Thoracic aorta (tissue), 2 donors: ENCODE results near the gene SCARB2. TPM values are rescaled to one million over a fixed set of nuclear protein-coding genes. Genes with fewer than 3 reads are reported as not detected.

Experiments used
- ATAC-seq: fragments of 150-250 bp; one replicate; pipeline ENCODE4 v1.8.0; 2017; ENCODE audit warnings: low read depth; ENCODE audit not compliant: insufficient number of reproducible peaks, low FRiP score
- DNase-seq: peaks from one replicate; pipeline ENCODE4 v3.0.0-alpha.2; 2020; ENCODE audit warnings: low spot score
- H3K27ac ChIP-seq, 2 donors: fragments of 200-600 bp; sonication (generic); 1 replicate in 1 of 2; 2 replicates in 1 of 2; pipeline ENCODE4 v1.5.1; 2016; ENCODE audit warnings: mild to moderate bottlenecking in 2 of 2, moderate library complexity in 2 of 2
- H3K27me3 ChIP-seq: fragments of 200-600 bp; sonication (generic); replicated peaks from 2 replicates; pipeline ENCODE4 v1.6.0; 2016; ENCODE audit warnings: mild to moderate bottlenecking; ENCODE audit not compliant: insufficient read depth
- H3K36me3 ChIP-seq: fragments of 200-600 bp; sonication (generic); one replicate; pipeline ENCODE4 v1.5.1; 2016
- H3K4me1 ChIP-seq, 2 donors: fragments of 200-600 bp; sonication (generic); 1 replicate in 1 of 2; 2 replicates in 1 of 2; pipeline versions ENCODE4 v1.5.1 to v1.6.0; 2016; ENCODE audit warnings: low read depth in 2 of 2, mild to moderate bottlenecking in 1 of 2; ENCODE audit not compliant: control insufficient read depth in 1 of 2
- H3K4me3 ChIP-seq: fragments of 200-600 bp; sonication (generic); 2 replicates; pipeline ENCODE4 v1.5.1; 2016; ENCODE audit warnings: mild to moderate bottlenecking
- H3K9me3 ChIP-seq: fragments of 200-600 bp; sonication (generic); 2 replicates; pipeline ENCODE4 v1.5.1; 2016
- CTCF ChIP-seq: fragments of 200-600 bp; sonication (generic); IDR thresholded peaks from one replicate; pipeline ENCODE4 v1.5.1; 2019; ENCODE audit warnings: antibody characterized with exemption
- total RNA-seq, 2 donors: library from RNA; depleted of rRNA; stranded (reverse); fragments of >200 nt; gene quantifications; one replicate each; pipeline versions ENCODE4 v1.1.0 to v1.2.3, GENCODE V29; 2016

SCARB2 gene
- total RNA-seq, 2 donors from 2014 or later: 133 to 165 TPM

- Histone ChIP-seq H3K4me3 (no peak overlapping the region), H3K36me3 (no peaks in the 10 kb centered on the region), H3K27ac (peak overlapping the region; percentile 65 to 98), H3K27me3 (no peaks in the 10 kb centered on the region), H3K4me1 (peaks cover 60 to 82% of the 10 kb centered on the region in 2 donors), H3K9me3 (no peaks in the 10 kb centered on the region)
- no peak for DNase-seq
- TF ChIP-seq CTCF: no peak
- ATAC-seq: no peak
Observed at GRCh38 chr4:76207549-76207948, 6.1 kb downstream of the SCARB2 start.

DNA sequence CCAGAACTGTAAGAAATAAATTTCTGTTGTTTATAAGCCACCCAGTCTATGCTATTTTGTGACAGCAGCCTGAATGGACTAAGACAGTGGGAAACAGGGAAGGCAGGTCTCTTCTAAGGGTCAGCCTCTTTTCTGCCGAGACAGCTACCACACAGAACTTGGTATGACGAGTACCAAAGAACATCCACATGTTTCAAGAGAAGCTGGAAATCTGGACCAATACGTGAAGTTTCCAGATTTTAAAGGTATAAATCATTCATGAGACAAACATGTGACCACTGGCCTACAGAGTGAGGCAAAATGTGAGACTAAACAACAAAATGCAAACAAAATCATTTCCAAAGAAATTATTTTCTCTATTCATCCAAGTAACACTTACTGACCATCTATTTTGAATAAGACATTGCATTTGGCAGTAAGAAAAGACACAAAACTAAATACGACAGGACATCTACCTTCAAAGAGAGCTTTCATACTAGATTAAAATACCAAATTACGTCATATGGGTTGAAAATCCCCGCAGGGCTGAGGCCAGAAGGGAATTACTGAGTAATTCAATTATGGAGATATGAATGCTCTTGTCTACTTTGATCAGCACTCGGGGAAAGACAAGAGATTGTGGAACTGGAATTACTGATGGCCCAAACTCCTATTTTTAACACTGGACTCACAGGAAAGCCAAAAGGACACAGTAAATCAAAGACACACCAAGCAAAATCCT lies 7.2 kb downstream of the SCARB2 start:
- no peaks in the 10 kb centered on the region for H3K27me3 ChIP-seq
- peak overlapping the region; percentile 15 to 65 for H3K27ac ChIP-seq
- no peak for TF ChIP-seq CTCF
- DNase-seq (no peak), ATAC-seq (no peak)
- peak overlapping the region; percentile 13 for H3K4me3 ChIP-seq
- no peaks in the 10 kb centered on the region for H3K36me3 ChIP-seq
- no peaks in the 10 kb centered on the region for H3K9me3 ChIP-seq
- H3K4me1 ChIP-seq: peaks cover 49 to 70% of the 10 kb centered on the region in 2 donors

GRCh38 chr4:76205476-76205875 lies 8.1 kb downstream of the SCARB2 start:
- H3K27ac ChIP-seq: peak overlapping the region; percentile 15 to 65
- no peak for ATAC-seq

GRCh38 chr4:76204936-76205335 lies 8.7 kb downstream of the SCARB2 start:
- Histone ChIP-seq H3K9me3 (no peaks in the 10 kb centered on the region), H3K4me3 (no peak overlapping the region), H3K27me3 (no peaks in the 10 kb centered on the region), H3K36me3 (no peaks in the 10 kb centered on the region), H3K4me1 (peaks cover 50 to 69% of the 10 kb centered on the region in 2 donors), H3K27ac (no peak overlapping the region)
- DNase-seq: no peak
- no peak for ATAC-seq
- TF ChIP-seq CTCF: no peak

More at GRCh38 chr4:76205476-76205875, 8.1 kb downstream of the SCARB2 start:
- Histone ChIP-seq H3K4me3 (no peak overlapping the region), H3K4me1 (peaks cover 47 to 69% of the 10 kb centered on the region in 2 donors), H3K9me3 (no peaks in the 10 kb centered on the region), H3K36me3 (no peaks in the 10 kb centered on the region), H3K27me3 (no peaks in the 10 kb centered on the region)
- no peak for TF ChIP-seq CTCF
- no peak for DNase-seq

GRCh38 chr4:76203541-76203940 lies 10.1 kb downstream of the SCARB2 start:
- Histone ChIP-seq H3K36me3 (no peaks in the 10 kb centered on the region), H3K27me3 (no peaks in the 10 kb centered on the region), H3K4me3 (no peak overlapping the region), H3K9me3 (no peaks in the 10 kb centered on the region), H3K4me1 (peaks cover 45 to 69% of the 10 kb centered on the region in 2 donors), H3K27ac (no peak overlapping the region)
- ATAC-seq (no peak), DNase-seq (no peak)
- TF ChIP-seq CTCF: no peak
